ACHN (cell line): ENCODE measurements around the gene FAM219A.
"Not testable (repeated sequence)": the region's sequence is repeated elsewhere in the genome, so short reads cannot be mapped to it uniquely, and the experiment has no call there.

ENCODE experiments used
- DNase-seq: peaks from one replicate; pipeline ENCODE4 v3.0.0-alpha.2; 2015
- in situ Hi-C: cut with HindIII; loops from 2 replicates; pipeline ENCODE4 v1.10.0; 2017; ENCODE audit warnings: low sequenced_read_pairs, low pct_ligation_motif_present, low pct_unique_long_range_greater_than_20kb

The FAM219A gene

GRCh38 chr9:34452568-34452967 is 5.8 kb downstream of the FAM219A start:
- no peak for DNase-seq
- in situ Hi-C loops, result no loop called here

DNA sequence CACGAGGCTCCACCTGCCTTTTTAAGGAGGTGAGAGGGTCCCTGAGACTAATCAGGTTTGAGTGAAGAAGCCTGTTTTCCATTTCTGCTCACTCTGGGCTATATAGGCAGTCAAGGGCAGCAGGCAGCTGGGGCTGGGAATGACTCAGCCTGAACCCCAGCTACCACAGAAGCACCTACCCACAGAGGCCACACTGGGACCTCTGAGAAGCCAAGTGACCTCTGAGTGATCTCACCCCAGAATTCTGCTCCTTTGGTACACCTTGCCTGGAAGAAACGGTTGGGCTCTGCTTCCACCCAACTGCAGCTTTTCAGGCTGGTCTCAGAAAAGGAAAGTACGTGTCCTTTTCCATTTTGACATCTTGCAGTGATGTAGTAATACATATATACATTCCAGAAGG is 6.8 kb downstream of the FAM219A start:
- in situ Hi-C loops, result no loop called here
- peak; percentile 11 for DNase-seq

GRCh38 chr9:34451135-34451534 is 7.2 kb downstream of the FAM219A start:
- DNase-seq, result no peak
- in situ Hi-C loops, result no loop called here

DNA sequence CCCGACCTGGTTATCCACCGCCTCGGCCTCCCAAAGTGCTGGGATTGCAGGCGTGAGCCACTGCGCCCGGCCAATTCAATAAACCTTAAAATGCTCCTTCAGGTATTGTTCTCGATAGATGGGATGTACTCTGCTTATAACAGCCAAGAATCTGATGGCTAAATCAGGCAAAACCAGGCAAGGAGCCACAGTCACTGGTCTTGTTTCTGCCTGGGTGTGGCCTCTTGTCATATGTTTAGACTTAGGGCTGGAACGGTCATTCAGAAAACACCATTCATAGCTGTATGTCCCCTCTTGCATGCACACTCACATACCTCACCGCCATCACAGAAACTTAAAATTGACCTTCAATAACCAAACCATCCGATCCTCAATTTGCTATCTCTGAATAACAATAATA is 7.7 kb downstream of the FAM219A start:
- in situ Hi-C loops, result no loop called here
- DNase-seq, result no peak

- DNase-seq, result no peak
- in situ Hi-C loops, result no loop called here
Observed at GRCh38 chr9:34446951-34447350, 11.4 kb downstream of the FAM219A start.

DNA sequence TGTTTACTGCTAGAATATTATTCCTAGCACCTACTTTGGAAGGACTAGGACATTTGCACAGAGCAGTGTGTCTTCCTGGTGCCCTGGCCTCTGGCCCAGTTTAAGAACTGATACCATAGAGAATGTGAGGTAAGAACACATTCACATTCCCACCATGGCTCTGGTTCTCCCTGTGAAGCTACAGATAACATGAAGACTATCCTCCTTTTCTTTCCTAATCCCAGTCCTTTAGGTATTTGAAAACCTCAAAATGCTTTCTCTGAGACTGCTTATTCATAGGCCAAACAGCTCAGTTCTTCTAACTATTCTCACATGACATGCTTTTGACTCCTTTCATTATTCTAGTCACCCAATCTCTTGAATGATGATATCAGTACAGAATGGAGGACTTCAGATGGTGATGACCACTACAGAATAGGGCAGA is 11.9 kb downstream of the FAM219A start:
- in situ Hi-C loops, result no loop called here
- DNase-seq, result no peak

GRCh38 chr9:34443976-34444375 is 14.4 kb downstream of the FAM219A start:
- in situ Hi-C loops, result no loop called here
- no peak for DNase-seq

DNA sequence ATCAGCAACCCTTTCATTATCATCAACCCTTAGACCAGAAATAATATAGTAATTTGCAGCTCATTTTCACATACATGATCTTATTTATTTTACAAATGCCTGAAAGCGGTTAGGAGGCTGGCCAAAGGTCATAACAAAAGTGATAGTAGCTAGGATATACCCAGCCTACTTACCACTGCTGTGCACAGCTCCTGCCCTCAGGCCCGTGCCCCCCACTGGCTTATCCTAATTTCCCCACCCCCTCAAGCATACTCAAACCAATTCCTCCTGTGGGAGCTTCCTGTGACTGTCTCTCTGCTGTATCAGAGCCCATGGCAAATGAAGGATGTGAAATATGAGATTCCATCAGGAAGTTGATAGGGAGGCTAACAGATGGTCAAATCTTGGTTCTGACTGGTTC is 14.8 kb downstream of the FAM219A start:
- in situ Hi-C loops, result no loop called here
- DNase-seq, result no peak

- in situ Hi-C loops, result no loop called here
- no peak for DNase-seq
Observed at GRCh38 chr9:34442770-34443169, 15.6 kb downstream of the FAM219A start.

DNA sequence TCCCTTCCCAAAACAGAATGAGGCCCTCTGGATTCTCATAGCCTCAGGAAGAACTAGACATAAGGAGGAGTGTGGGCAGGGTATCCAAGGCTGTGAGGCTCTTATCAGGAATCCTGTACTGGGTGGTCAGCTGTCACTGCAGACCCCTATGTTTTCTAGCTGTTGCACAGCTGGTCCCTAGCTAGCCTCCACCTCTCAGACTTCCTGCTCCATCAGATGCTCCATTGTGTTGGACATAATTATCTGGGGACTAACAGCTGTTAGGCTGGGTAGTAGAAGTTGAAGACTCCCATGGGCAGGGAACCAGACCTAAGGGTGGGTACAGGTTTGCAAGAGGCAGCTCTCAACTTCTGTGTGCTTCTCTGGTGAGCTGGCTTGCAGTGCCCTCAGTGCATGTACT is 18.4 kb downstream of the FAM219A start:
- no peak for DNase-seq
- in situ Hi-C loops, result no loop called here

GRCh38 chr9:34438465-34438864 is 19.9 kb downstream of the FAM219A start:
- DNase-seq, in situ Hi-C loops: not testable (repeated sequence)

GRCh38 chr9:34437926-34438307 is 20.5 kb downstream of the FAM219A start:
- DNase-seq, in situ Hi-C loops: not testable (repeated sequence)

GRCh38 chr9:34437006-34437925 is 21.1 kb downstream of the FAM219A start:
- in situ Hi-C loops, result no loop called here
- DNase-seq, result peak; percentile 70

GRCh38 chr9:34431667-34432066 is 26.7 kb downstream of the FAM219A start:
- no peak for DNase-seq
- in situ Hi-C loops, result no loop called here

DNA sequence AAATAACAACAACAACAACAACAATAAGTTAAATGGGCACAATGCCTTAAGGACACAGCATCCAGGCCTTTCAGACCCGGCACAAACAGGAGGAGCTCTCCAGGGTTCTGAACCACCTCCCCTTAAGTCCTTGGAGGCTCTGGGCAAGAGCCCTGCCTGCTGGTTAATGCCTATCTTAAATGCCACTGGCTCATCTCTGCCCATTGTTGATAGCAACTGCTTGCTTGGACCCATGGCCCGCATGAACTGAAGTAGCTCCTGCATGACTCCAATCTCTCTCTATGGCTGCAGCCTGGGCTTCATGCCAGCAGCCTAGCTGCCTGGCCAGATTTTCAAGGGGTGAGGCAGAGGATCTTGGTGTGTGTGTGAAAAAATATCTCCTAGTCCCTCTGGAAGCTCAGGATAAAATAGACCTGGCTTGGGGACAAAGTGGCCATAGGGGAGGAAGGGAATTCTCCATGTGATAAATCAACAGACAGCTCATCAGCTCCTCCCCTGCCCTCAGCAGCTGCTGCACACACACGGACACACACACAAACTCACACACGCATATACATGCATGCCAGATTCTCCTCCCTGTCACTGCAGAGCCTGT is 27.4 kb downstream of the FAM219A start:
- in situ Hi-C loops, result no loop called here
- DNase-seq, result peak; percentile 71

- in situ Hi-C loops, result no loop called here
- no peak for DNase-seq
Observed at GRCh38 chr9:34428325-34428958, 29.9 kb downstream of the FAM219A start.

DNA sequence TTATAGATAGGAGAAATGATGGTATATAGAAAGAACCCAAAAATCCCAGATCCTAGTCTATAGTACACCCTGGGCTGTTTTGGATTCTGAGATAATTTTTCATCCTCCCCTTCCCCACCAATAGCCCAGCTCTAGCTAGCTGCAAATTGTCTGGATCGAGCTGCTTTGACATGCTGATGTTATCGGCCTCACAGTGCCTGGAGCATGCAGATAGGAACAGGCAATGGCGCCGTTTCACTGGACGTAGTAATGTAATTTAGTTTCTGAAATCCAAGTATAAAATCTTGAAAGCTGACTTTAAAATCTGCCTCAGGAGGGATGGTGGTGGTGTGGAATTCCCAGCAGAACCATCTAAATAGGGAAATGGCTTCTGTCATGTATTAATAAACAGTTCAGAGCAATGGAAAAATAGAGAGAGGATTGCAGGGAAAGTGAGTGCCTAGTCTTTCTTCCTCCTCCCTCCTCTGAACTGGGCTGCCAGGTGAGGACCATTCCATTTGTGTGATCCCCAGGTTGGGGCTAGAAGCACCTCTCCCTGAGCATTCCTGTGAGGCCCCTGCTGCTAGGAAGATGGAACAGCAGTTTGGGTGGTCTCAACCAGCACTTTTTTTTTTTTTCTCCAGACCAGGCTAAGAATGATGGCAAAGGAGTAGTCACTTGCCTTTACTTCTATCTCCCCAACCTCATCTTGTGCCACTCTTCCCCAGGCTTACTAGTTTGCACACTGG is 31.9 kb downstream of the FAM219A start:
- DNase-seq, result no peak
- in situ Hi-C loops, result no loop called here

DNA sequence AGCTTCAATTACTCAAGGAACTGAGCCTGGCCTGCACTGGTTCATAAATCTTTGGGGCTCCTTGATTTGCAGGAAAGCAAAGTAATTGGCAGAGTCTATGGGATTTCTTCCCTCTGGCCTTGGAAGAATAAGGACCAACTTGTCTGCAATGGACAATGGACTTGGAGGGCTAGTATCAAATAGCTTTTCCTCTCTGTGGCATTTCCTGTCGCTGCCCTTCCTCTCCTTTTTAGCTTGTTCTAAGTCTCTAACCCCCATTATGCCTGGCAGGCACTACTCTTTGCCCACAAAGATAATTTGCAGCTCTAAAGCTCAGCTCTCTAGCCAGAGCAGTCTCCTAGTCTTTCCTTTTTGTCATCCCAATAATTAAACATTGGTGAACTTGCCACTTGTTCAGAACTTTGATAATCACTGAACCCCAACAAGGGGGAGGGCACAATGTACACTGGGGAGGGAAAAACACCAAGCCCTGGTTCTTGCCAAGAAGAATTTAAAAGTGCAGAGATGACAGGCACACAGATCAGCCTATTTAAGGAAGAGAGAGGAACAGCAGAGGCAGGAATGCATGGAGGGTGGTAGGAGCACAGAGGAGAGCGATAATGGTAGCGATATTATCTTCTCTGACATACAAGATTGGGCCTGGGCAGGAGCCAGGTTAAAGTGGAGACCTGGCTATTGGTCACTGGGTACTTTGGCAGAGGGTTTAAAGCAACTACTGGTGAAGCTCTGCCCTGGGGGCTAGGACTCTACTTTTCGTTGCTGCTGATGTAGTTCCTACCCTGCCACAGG is 38.5 kb downstream of the FAM219A start:
- in situ Hi-C loops, result no loop called here
- DNase-seq, result no peak
